ENCODE results near the gene GPR39.

The GPR39 gene

DNA sequence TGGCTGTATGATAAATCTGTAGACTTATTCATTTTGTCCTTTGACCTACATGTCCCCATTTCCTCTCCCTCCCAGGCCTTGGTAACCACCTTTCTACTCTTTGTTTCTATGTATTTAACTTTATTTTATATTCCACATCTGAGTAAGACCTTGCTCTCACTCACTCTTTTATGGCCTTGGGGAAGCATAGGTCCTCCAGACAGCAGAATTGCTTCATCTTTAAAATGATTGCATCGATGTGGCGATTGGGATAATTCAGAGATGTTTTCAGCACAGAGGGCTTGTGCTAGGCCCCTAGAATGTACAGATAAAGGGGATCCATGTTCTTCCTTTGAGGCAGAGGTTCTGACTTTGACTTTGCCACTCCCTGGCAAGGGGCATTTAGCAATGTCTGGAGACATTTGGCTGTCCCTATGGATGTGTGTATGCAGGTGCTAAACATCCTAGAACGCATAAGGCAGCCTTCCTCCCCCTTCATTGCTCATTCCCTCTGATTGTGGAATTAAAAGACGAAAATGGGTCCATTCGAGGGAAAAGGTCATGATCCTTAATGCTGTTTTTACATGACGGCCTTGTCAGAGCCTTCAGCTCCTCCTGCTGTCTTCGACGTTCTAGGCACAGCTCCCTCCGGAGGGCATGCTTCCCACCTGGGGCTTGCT, 1.2 kb upstream of the GPR39 start:
- Histone ChIP-seq H3K27me3 (ENCODE audit: control insufficient read depth, insufficient read depth, low read length) (no peaks in the 10 kb centered on the region), H3K4me1 (peaks cover 3% of the 10 kb centered on the region), H3K9me3 (ENCODE audit: control insufficient read depth, low read length) (no peaks in the 10 kb centered on the region), H3K36me3 (ENCODE audit: control insufficient read depth, insufficient read depth, low read length) (no peaks in the 10 kb centered on the region), H3K9ac (no peak overlapping the region), H2AFZ (peak overlapping the region; percentile 88), H3K27ac (peak overlapping the region; percentile 55), H3K4me3 (ENCODE audit: low read depth, low read length) (peak overlapping the region; percentile 58), H3K79me2 (no peaks in the 10 kb centered on the region), H3K4me2 (ENCODE audit: low read length) (peak overlapping the region; percentile 86)
- TF ChIP-seq, protein P1, sequence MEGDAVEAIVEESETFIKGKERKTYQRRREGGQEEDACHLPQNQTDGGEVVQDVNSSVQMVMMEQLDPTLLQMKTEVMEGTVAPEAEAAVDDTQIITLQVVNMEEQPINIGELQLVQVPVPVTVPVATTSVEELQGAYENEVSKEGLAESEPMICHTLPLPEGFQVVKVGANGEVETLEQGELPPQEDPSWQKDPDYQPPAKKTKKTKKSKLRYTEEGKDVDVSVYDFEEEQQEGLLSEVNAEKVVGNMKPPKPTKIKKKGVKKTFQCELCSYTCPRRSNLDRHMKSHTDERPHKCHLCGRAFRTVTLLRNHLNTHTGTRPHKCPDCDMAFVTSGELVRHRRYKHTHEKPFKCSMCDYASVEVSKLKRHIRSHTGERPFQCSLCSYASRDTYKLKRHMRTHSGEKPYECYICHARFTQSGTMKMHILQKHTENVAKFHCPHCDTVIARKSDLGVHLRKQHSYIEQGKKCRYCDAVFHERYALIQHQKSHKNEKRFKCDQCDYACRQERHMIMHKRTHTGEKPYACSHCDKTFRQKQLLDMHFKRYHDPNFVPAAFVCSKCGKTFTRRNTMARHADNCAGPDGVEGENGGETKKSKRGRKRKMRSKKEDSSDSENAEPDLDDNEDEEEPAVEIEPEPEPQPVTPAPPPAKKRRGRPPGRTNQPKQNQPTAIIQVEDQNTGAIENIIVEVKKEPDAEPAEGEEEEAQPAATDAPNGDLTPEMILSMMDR (IDR thresholded peaks at IDR 0.05) = no peak

DNA sequence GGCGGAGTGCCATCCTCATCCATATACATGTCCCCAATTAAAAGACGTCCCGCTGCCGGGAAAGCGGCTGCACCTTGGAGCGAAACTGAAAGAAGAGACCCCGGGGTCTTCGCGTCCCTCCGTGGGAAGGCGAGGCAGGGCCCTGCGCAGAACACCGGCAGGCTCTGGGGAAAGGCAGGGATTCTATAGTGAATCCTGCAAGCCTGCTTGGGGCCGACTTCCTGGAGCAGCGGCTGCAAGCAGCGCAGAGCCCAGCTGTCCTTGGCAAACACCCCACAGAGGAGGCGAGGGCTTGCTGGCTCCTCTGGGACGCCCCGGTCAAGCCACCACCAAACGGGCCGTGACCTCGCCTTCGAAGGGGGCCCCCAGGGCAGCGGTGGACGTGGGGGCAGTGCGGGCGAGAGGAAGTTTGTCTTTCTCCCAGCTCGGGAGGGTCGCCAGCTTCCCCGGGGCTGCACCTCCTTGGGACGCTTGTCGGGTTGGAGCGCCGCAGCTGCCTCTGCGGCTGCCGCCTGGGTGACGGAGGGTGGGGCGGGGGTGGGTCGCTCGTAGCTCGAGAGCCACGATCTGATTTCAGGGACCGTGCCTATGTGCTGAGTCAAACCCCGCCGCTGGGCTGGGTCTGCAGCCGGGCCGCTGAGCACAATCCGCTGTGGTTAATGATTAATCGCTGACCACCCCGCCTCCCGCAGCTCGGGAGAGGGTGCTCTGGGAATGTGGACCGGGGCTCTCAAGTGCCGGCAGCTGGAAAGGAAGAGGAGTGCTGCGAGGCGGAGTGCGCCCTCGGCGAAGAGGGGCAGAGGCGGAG, 486 bp upstream of the GPR39 start:
- peaks cover 3% of the 10 kb centered on the region for H3K4me1 ChIP-seq
- TF ChIP-seq, protein P1 (IDR thresholded peaks at IDR 0.05) = no peak
- H3K4me3 ChIP-seq (ENCODE audit: low read depth, low read length) = peak overlapping the region; percentile 58
- H3K27me3 ChIP-seq (ENCODE audit: control insufficient read depth, insufficient read depth, low read length) = no peaks in the 10 kb centered on the region
- no peaks in the 10 kb centered on the region for H3K36me3 ChIP-seq (ENCODE audit: control insufficient read depth, insufficient read depth, low read length)
- peak overlapping the region; percentile 88 for H2AFZ ChIP-seq
- no peak overlapping the region for H3K9ac ChIP-seq
- peak overlapping the region; percentile 86 for H3K4me2 ChIP-seq (ENCODE audit: low read length)
- peak overlapping the region; percentile 55 for H3K27ac ChIP-seq
- H3K9me3 ChIP-seq (ENCODE audit: control insufficient read depth, low read length) = no peaks in the 10 kb centered on the region
- H3K79me2 ChIP-seq = no peaks in the 10 kb centered on the region

DNA sequence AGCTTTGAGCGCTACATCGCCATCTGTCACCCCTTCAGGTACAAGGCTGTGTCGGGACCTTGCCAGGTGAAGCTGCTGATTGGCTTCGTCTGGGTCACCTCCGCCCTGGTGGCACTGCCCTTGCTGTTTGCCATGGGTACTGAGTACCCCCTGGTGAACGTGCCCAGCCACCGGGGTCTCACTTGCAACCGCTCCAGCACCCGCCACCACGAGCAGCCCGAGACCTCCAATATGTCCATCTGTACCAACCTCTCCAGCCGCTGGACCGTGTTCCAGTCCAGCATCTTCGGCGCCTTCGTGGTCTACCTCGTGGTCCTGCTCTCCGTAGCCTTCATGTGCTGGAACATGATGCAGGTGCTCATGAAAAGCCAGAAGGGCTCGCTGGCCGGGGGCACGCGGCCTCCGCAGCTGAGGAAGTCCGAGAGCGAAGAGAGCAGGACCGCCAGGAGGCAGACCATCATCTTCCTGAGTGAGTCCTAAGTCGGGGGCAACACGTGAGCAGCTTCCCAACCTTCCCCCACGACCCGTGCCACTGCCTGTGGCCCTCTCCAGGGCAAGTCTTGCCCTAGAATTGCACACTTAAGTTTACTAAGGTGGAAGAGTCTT, 928 bp downstream of the GPR39 start:
- H3K36me3 ChIP-seq (ENCODE audit: control insufficient read depth, insufficient read depth, low read length) = no peaks in the 10 kb centered on the region
- TF ChIP-seq, protein P1 (IDR thresholded peaks at IDR 0.05) = no peak
- no peak overlapping the region for H3K4me2 ChIP-seq (ENCODE audit: low read length)
- peaks cover 3% of the 10 kb centered on the region for H3K4me1 ChIP-seq
- no peak overlapping the region for H2AFZ ChIP-seq
- H3K4me3 ChIP-seq (ENCODE audit: low read depth, low read length) = no peak overlapping the region
- no peak overlapping the region for H3K9ac ChIP-seq
- H3K79me2 ChIP-seq = no peaks in the 10 kb centered on the region
- H3K27ac ChIP-seq = no peak overlapping the region
- no peaks in the 10 kb centered on the region for H3K9me3 ChIP-seq (ENCODE audit: control insufficient read depth, low read length)
- no peaks in the 10 kb centered on the region for H3K27me3 ChIP-seq (ENCODE audit: control insufficient read depth, insufficient read depth, low read length)

DNA sequence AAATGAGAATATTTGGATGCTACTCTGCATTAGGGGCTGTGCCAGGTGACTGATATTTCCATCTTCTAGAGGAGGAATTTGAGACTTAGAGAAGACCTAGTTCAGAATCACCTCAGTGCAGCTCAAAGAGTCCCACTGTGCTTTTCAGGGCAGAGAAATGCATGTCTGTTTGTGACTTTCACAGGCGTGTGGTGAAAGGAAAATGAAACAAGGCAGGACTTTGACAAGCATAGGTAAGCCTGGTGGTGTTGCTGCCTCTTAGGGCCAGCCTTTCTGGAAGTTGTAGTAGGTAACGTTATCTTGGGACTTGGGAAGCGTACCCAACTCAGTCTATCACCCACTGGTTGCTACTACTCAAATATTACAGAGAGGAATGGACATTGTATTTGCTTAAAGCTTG, 2.6 kb downstream of the GPR39 start:
- Histone ChIP-seq H3K4me3 (ENCODE audit: low read depth, low read length) (no peak overlapping the region), H3K4me2 (ENCODE audit: low read length) (no peak overlapping the region), H3K4me1 (peaks cover 3% of the 10 kb centered on the region), H3K27ac (no peak overlapping the region), H3K79me2 (no peaks in the 10 kb centered on the region), H3K9ac (no peak overlapping the region), H3K27me3 (ENCODE audit: control insufficient read depth, insufficient read depth, low read length) (no peaks in the 10 kb centered on the region), H3K9me3 (ENCODE audit: control insufficient read depth, low read length) (no peaks in the 10 kb centered on the region), H3K36me3 (ENCODE audit: control insufficient read depth, insufficient read depth, low read length) (no peaks in the 10 kb centered on the region), H2AFZ (no peak overlapping the region)
- TF ChIP-seq, protein P1 (IDR thresholded peaks at IDR 0.05) = no peak
